ENCODE data around the gene STARD3.
"Not testable (repeated sequence)": the region's sequence is repeated elsewhere in the genome, so short reads cannot be mapped to it uniquely, and the experiment has no call there.

Gene STARD3

GRCh38 chr17:39636927-39637736 is at the start of gene STARD3:
STARD3 (plus strand) TSS chr17:39637144; CDS start chr17:39653532, 16,388 bp downstream.
- peak; percentile 90 for DNase-seq

GRCh38 chr17:39590180-39590579 is 46.8 kb upstream of the STARD3 start:
- not testable (repeated sequence) for DNase-seq

- DNase-seq, result no peak
These were observed 44.7 kb upstream of the STARD3 start for GRCh38 chr17:39591958-39592954.

GRCh38 chr17:39593371-39593770 is 43.6 kb upstream of the STARD3 start:
- no peak for DNase-seq

GRCh38 chr17:39595294-39595693 is 41.6 kb upstream of the STARD3 start:
- DNase-seq, result no peak

GRCh38 chr17:39595928-39596510 is 40.9 kb upstream of the STARD3 start:
- DNase-seq, result no peak

- DNase-seq, result no peak
These were observed 40.2 kb upstream of the STARD3 start for GRCh38 chr17:39596543-39597267.

- no peak for DNase-seq
These were observed 39.4 kb upstream of the STARD3 start for GRCh38 chr17:39597372-39598046.

- DNase-seq, result no peak
These were observed 38.9 kb upstream of the STARD3 start for GRCh38 chr17:39598047-39598481.

- DNase-seq, result no peak
These were observed 38.3 kb upstream of the STARD3 start for GRCh38 chr17:39598630-39599003.

GRCh38 chr17:39599004-39599664 is 37.8 kb upstream of the STARD3 start:
- no peak for DNase-seq

GRCh38 chr17:39599665-39600231 is 37.2 kb upstream of the STARD3 start:
- no peak for DNase-seq

GRCh38 chr17:39600288-39600996 is 36.5 kb upstream of the STARD3 start:
- DNase-seq, result no peak

GRCh38 chr17:39600997-39601597 is 35.8 kb upstream of the STARD3 start:
- no peak for DNase-seq

GRCh38 chr17:39601758-39602532 is 35.0 kb upstream of the STARD3 start:
- no peak for DNase-seq

- no peak for DNase-seq
These were observed 34.2 kb upstream of the STARD3 start for GRCh38 chr17:39602533-39603303.

GRCh38 chr17:39603304-39604016 is 33.5 kb upstream of the STARD3 start:
- no peak for DNase-seq
